Motor neuron (in vitro differentiated cells): ENCODE data around the gene ACSM5. TPM values are rescaled to one million over a fixed set of nuclear protein-coding genes. Genes with fewer than 3 reads are reported as not detected.
"Not testable (repeated sequence)": the region's sequence is repeated elsewhere in the genome, so short reads cannot be mapped to it uniquely, and the experiment has no call there.

Experiments
- ATAC-seq, 8 experiments: fragments of 200-7000 bp; cut with Tn5 transposase; replicated peaks in 6 of 8; 2 replicates each; pipeline ENCODE4 v1.8.0; 2021; ENCODE audit warnings: mild to moderate bottlenecking in 8 of 8, moderate library complexity in 8 of 8
- H3K27ac ChIP-seq, 2 donors: fragments of 250-450 bp; sonication (Bioruptor Pico); 2 replicates each; pipeline ENCODE4 v1.9.0; 2021; ENCODE audit warnings: antibody characterized with exemption in 2 of 2, mild to moderate bottlenecking in 2 of 2, moderate library complexity in 1 of 2
- H3K4me1 ChIP-seq, 2 donors: fragments of 250-450 bp; sonication (Bioruptor Pico); replicated peaks in 1 of 2; 2 replicates each; pipeline ENCODE4 v1.6.1; 2021; ENCODE audit warnings: antibody characterized with exemption in 2 of 2, mild to moderate bottlenecking in 2 of 2, moderate library complexity in 1 of 2
- H3K4me3 ChIP-seq, 5 donors: fragments of 250-450 bp; sonication (Bioruptor Pico); 2 replicates each; pipeline ENCODE4 v1.9.0; 2021; ENCODE audit warnings: antibody characterized with exemption in 5 of 5, mild to moderate bottlenecking in 5 of 5, moderate library complexity in 4 of 5
- WGBS, 10 experiments: fragments of 450-650 bp; shearing (Covaris generic); methylation state at CpG; one replicate each; pipeline ENCODE4 v1.0.0; 2022; 5-methylcytosine and 5-hydroxymethylcytosine counted together
- in situ Hi-C, 9 experiments: fragments of 400-800 bp; cut with MboI; loops; one replicate each; pipeline ENCODE4 v1.15.0; 2021; ENCODE audit warnings: low sequenced_read_pairs in 9 of 9, low pct_unique_long_range_greater_than_20kb in 2 of 9; ENCODE audit not compliant: unreplicated experiment in 9 of 9
- total RNA-seq, 8 experiments: library from RNA; unstranded; fragments of 300-600 nt; gene quantifications; 2 replicates each; pipeline versions ENCODE4 v1.2.3 to v1.2.4, GENCODE V29; 2022

ACSM5 gene
- total RNA-seq, 8 experiments from 2014 or later = 10.7 TPM; not detected in 7

DNA sequence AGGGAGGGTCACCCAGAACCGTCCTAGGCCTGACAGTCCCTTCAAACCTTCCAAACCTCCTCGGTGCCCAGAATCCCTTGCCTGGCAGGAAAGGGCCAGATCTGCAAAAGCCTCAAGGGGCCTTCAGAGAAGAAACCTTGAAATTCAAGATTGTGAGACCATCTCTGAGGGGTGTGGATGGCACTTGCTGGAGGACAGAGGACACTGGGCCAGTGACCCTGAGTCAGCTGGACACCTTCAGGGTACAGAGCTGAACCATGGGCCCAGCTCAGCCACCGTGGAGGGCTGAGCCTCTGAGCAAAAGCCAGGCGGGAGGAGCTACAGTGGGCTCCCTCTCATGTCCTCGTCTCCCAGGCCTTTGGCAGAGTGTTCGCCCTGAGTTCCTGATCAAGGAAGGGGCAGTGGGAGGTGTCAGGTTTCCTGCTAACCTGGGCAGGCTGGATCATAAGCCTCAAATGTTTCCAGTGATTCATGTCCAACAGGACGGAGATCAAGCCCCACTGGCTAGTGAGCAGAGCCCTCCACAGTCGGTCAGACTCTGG lies 7.8 kb upstream of the ACSM5 start:
- in situ Hi-C loops = no loop called here
- ATAC-seq = no peak
- peaks cover 0 to 5% of the 10 kb centered on the region in 2 donors for H3K4me1 ChIP-seq
- H3K4me3 ChIP-seq = no peak overlapping the region
- 6 to 100% (median 85%) methylated on average over 1 to 5 of the region's 8 CpGs; no CpG with 5 or more reads in 4 of the 10 experiments for WGBS, 10 experiments
- no peak overlapping the region for H3K27ac ChIP-seq

DNA sequence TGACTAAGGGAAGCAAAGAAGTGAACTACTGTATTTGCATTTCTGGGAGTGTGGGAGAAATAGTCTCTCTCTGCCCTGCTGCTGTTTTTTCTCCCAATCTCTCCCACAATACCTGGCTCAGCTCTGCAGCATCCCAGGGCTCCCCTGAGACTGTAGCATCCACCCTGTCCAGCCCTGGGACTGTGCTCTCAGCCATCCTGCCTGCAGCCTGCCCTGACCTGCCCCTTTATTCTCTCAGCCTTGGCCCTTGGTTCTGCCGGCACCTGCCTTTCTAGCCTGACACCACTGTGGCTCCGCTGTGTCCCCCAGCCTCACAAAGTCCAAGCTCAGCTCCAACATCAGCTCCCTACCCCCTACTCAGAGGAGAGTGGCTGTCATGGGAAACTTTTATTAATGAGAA lies 6.7 kb upstream of the ACSM5 start:
- WGBS, 10 experiments = 100% methylated on average over 1 of the region's 2 CpGs; no CpG with 5 or more reads in 8 of the 10 experiments
- in situ Hi-C loops = no loop called here
- H3K27ac ChIP-seq = no peak overlapping the region
- peaks cover 0 to 5% of the 10 kb centered on the region in 2 donors for H3K4me1 ChIP-seq
- ATAC-seq = no peak
- no peak overlapping the region for H3K4me3 ChIP-seq

DNA sequence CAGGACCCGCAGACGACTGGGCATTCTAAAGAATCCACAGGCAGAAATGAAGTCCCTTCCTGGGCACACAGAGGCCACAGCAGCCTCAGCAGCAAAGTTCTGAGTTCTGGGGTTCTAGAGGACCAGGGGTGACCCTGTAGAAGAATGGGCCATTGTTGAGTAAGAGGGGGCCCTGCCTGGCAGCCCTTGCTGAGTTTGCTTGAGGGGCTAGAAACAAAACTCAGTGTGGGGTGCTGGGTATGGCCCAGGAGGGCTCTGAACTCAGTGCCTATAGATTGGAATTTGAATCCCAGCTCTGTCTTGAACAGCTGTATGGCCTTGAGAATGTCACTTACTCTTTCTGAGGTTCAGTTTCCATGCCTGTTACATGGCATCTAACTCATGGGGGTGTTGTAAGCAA lies 4.7 kb upstream of the ACSM5 start, which contains the start of gene PDILT:
Gene PDILT (minus strand): TSS at position 101 of the 400 bp plus-strand sequence. CDS start 5,437 bp downstream, outside the sequence.
- 40 to 88% (median 79%) methylated on average over 1 to 2 of the region's 2 CpGs; no CpG with 5 or more reads in 7 of the 10 experiments for WGBS, 10 experiments
- ATAC-seq = no peak
- peaks cover 0 to 5% of the 10 kb centered on the region in 2 donors for H3K4me1 ChIP-seq
- H3K4me3 ChIP-seq = no peak within 1 kb of the TSS
- in situ Hi-C loops = no loop called here
- no peak within 1 kb of the TSS for H3K27ac ChIP-seq

DNA sequence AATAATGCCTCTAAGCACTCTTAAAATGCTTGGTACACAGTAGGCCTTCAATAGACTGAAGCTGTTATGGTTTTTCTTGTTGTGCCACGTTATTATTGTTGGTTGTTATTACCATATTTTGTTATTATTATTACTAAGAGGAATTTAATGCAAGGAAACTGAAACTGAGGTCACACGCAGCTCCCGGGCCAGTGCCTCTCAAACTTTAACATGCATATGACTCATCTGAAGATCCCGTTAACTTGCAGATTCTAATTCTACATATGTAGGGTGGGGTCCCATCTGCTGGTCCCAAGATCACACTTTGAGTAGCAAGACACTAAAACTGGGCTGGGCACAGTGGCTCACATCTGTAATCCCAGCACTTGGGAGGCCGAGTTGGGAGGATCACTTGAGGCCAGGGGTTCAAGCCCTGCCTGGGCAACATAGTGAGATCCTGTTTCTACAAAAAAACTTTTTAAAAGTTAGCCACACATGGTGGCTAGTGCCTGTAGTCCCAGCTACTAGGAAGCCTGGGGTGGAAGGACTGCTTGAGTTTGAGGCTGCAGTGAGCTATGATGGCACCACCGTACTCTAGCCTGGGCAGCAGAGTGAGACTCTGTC lies 888 bp downstream of the ACSM5 start:
- Histone ChIP-seq H3K4me3 (no peak overlapping the region), H3K27ac (no peak overlapping the region), H3K4me1 (no peaks in the 10 kb centered on the region)
- 0 to 100% (median 77%) methylated on average over 1 to 6 of the region's 6 CpGs for WGBS, 10 experiments
- ATAC-seq = peak in 3 of 8 experiments; percentile 97 to 98 (median 98)
- in situ Hi-C loops = no loop called here

DNA sequence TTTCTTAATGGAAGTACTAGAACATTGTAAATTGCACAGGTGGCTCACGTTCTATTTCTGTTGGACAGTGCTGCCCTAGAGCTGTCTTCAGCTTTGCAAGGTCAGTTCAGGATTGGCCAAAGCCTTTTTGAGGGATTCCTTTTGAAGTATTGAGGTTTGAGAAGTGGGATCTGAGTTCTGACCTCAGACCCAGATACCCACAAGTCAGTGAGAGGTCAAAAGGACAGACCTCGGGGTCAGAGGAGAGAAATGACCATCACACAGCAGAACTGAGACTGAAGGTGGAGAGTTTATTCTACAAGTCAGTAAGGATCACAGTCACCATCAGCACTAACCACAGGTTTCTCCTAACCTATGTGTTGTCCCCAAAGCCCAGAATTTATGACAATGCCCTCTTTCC lies 1.7 kb downstream of the ACSM5 start:
- H3K4me1 ChIP-seq = no peaks in the 10 kb centered on the region
- 40 to 100% (median 87%) methylated on average over 1 to 2 of the region's 2 CpGs; no CpG with 5 or more reads in 2 of the 10 experiments for WGBS, 10 experiments
- H3K27ac ChIP-seq = no peak overlapping the region
- in situ Hi-C loops = no loop called here
- no peak overlapping the region for H3K4me3 ChIP-seq
- no peak for ATAC-seq

DNA sequence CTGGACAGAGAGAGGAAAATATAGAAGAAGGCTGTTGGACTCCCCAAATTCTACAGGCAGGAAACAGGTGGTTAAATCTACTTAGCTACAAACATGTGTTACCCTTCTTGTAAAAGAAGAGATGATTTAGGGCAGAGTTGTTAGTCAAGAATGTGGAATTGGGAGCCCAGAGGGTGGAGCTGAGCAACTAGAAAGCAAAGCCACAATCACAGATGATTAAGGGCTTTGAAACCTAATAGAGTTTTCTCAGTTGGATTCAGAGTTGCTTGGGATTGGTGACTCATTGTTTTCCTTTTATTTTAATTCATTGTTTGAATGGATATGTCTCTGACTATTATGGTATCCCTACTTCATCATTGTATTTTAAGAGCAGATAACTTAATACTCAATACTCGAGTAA lies 6.2 kb downstream of the ACSM5 start:
- in situ Hi-C loops = no loop called here
- ATAC-seq = peak in 2 of 8 experiments; percentile 86 to 90

DNA sequence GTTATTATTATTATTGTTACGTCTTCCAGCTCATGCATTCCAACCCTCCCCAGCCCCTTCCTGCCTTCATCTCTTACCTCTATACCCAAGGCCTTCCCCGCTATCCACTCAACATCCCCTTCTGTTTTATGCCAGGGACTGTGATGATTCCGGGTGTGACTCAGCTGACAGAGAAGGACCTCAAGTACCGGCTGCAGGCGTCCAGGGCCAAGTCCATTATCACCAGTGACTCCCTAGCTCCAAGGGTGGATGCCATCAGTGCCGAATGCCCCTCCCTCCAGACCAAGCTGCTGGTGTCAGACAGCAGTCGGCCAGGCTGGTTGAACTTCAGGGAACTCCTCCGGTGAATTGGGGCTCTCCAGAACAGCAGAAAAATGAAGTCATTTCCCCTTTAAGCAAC lies 9.8 kb downstream of the ACSM5 start:
- H3K4me1 ChIP-seq = not testable (repeated sequence)
- WGBS, 10 experiments = 4 to 95% (median 78%) methylated on average over 1 to 5 of the region's 8 CpGs; no CpG with 5 or more reads in 3 of the 10 experiments

More for the DNA sequence above, 6.2 kb downstream of the ACSM5 start:
- no peak overlapping the region for H3K27ac ChIP-seq
- no peak overlapping the region for H3K4me3 ChIP-seq
- 0 to 81% (median 34%) methylated on average over 1 of the region's 1 CpG; no CpG with 5 or more reads in 2 of the 10 experiments for WGBS, 10 experiments
- H3K4me1 ChIP-seq = no peaks in the 10 kb centered on the region

DNA sequence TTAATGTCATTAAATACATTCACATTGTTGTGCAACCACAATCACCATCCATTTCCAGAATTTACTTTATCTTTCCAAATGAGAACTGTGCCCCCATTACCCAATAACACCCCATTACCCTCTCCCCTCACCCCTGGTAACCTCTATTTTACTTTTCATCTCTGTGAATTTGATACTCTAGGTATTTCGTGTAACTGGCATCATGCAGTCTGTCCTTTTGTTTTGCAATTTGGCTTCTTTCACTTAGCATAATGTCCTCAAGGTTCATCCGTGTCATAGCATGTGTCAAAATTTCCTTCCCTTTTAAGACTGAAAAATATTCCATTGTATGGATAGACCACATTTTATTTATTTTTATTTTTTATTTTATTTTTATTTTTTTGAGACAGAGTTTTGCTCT lies 12.4 kb downstream of the ACSM5 start:
- ATAC-seq, in situ Hi-C loops, H3K27ac ChIP-seq, H3K4me1 ChIP-seq, H3K4me3 ChIP-seq: not testable (repeated sequence)
- 0 to 85% (median 24%) methylated on average over 1 to 2 of the region's 2 CpGs; no CpG with 5 or more reads in 2 of the 10 experiments for WGBS, 10 experiments

More for the DNA sequence above, 9.8 kb downstream of the ACSM5 start:
- in situ Hi-C loops, H3K27ac ChIP-seq, H3K4me3 ChIP-seq: not testable (repeated sequence)
- peak in 2 of 8 experiments; percentile 46 to 67 for ATAC-seq

DNA sequence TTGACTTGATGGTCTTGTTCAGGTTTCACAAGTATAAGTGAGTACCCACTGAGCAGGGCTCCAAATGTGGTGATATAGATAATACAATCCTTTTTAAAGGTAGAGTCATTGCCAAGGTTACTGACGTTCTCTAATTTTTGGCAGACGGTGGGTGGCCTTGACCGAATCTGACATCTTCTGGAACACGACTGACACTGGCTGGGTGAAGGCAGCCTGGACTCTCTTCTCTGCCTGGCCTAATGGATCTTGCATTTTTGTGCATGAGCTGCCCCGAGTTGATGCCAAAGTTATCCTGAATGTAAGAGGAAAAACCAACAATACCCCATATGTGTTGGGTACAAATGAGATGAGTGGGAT lies 14.4 kb downstream of the ACSM5 start:
- H3K4me1 ChIP-seq, H3K27ac ChIP-seq, H3K4me3 ChIP-seq, in situ Hi-C loops, ATAC-seq: not testable (repeated sequence)
- WGBS, 10 experiments = 0 to 70% (median 53%) methylated on average over 1 to 3 of the region's 5 CpGs; no CpG with 5 or more reads in 5 of the 10 experiments

DNA sequence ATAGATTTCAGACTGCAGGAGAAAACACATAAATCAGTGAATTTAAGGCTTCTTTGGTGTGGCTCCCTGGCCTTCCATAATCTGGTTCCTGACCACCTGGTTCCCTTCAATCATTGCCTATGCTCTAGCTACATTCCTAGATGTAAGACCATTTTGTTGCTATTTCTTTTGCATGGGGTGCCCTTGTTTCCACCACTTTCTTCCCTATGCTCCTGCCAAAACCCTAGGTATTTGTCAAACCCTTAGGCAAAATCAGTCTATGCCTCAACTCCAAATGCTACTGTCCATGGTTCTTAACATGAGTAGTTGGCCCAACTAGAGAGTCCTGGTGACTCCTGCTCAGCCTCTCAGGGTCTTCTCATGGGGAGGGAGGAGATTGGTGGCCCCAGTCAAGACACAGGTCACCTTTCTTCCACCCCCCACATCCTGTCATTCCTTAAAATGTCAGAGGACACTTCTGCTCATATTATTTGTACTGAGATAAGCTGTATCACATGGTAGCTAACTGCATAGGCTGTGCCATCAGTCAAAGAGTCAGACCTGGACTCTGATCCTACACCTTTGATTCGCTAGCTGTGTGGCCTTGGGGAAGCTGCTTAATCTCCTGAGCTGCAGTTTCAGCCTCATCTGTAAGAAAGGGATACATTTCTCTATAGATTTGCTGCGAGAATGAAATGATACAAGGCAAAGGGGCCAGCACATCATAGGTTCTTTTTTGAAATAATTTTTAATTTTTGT lies 15.0 kb downstream of the ACSM5 start:
- in situ Hi-C loops = no loop called here
- Histone ChIP-seq H3K4me1 (no peaks in the 10 kb centered on the region), H3K4me3 (no peak overlapping the region), H3K27ac (no peak overlapping the region)
- WGBS, 10 experiments = 0 to 92% (median 56%) methylated on average over 1 to 2 of the region's 2 CpGs; no CpG with 5 or more reads in 4 of the 10 experiments
- no peak for ATAC-seq

DNA sequence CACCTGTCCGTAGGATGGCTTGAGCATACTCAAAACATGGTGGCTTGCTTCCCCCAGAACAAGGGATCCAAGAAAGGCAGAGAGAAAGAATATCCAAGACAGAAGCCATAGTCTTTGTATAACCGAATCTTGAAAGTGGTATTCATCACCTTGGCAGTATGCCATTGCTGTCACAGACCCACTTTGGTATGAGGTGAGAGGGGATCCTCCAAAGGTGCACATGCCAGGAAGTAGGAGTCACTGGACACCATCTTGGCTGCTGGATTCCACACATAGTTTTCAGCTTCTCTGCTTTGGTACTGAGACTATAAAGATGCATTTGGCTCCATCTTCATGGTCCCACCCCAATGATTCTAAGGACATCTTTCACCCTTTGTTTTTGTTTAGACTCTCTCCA lies 18.1 kb downstream of the ACSM5 start:
- H3K4me1 ChIP-seq, H3K27ac ChIP-seq, H3K4me3 ChIP-seq, in situ Hi-C loops, ATAC-seq: not testable (repeated sequence)
- no CpG with 5 or more reads among the region's 2 CpGs for WGBS, 10 experiments

DNA sequence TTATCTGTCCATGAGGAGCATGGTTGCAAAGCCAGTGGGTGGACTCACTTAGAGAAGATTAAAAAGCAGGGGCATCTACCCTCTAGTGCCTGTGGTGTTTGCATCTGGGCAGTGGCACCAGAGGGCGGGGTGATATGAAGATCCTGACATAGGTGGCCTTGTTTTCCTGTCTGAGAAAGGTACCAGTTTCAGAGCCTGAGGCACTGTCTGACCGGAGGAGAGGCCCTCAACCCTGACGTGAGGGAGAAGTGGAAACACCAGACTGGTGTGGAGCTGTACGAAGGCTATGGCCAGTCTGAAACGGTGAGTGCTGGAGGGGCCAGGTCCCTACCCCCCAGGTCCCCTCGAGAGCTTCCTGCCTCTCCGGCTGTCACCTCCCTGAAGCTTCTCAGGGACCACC lies 20.2 kb downstream of the ACSM5 start:
- H3K27ac ChIP-seq, H3K4me1 ChIP-seq, ATAC-seq, in situ Hi-C loops, H3K4me3 ChIP-seq: not testable (repeated sequence)
- 60 to 87% methylated on average over 2 to 3 of the region's 7 CpGs; no CpG with 5 or more reads in 8 of the 10 experiments for WGBS, 10 experiments

DNA sequence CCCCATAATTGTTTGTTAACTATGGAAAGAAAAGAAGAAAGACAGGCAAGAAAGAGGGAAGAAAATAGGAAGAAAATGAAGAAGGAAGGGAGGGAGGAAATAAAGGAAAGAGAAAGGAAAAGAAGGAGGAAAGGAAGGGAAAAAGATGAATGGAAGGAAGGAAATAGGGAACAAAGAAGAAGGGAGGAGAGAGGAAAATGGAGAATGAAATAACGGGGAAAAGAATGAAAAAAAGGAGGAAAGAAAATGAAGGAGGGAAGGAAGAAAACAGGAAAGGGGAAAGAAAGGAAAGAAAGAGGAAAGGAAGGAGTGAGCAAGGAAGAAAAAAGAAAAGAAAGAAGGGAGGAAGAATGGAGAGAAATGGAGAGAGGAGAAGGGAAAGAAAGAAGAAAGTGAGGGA lies 21.1 kb downstream of the ACSM5 start:
- H3K27ac ChIP-seq, ATAC-seq, H3K4me3 ChIP-seq, H3K4me1 ChIP-seq, in situ Hi-C loops: not testable (repeated sequence)
- 0 to 91% (median 79%) methylated on average over 1 of the region's 1 CpG; no CpG with 5 or more reads in 1 of the 10 experiments for WGBS, 10 experiments
